Endodermal cell (in vitro differentiated cells): ENCODE results near the gene ZYX. TPM values are rescaled to one million over a fixed set of nuclear protein-coding genes. Genes with fewer than 3 reads are reported as not detected.

Experiments
- DNase-seq: peaks from one replicate; pipeline ENCODE4 v3.0.0-alpha.2; 2017
- H3K27ac ChIP-seq: 2 replicates; pipeline ENCODE4 v1.5.1; 2013; ENCODE audit warnings: mild to moderate bottlenecking, low read depth, low read length, moderate library complexity
- H3K27me3 ChIP-seq: 2 replicates; pipeline ENCODE4 v1.6.1; 2013; ENCODE audit warnings: mild to moderate bottlenecking, low read length, moderate library complexity; ENCODE audit not compliant: insufficient read depth, control insufficient read depth, poor library complexity, severe bottlenecking
- H3K36me3 ChIP-seq: 2 replicates; pipeline ENCODE4 v1.7.0; 2013; ENCODE audit warnings: mild to moderate bottlenecking, low read length, moderate library complexity; ENCODE audit not compliant: control insufficient read depth, insufficient read depth
- H3K4me1 ChIP-seq: one replicate; pipeline ENCODE4 v1.7.0; 2013; ENCODE audit warnings: low read length; ENCODE audit not compliant: control insufficient read depth, insufficient read depth
- H3K4me3 ChIP-seq: 2 replicates; pipeline ENCODE4 v1.5.1; 2013; ENCODE audit warnings: mild to moderate bottlenecking, low read length, moderate library complexity
- H3K9ac ChIP-seq: 2 replicates; pipeline ENCODE4 v1.6.1; 2013; ENCODE audit warnings: mild to moderate bottlenecking, low read length, moderate library complexity; ENCODE audit not compliant: poor library complexity, severe bottlenecking; ENCODE audit errors: extremely low read depth
- H3K9me3 ChIP-seq: 2 replicates; pipeline ENCODE4 v1.6.1; 2013; ENCODE audit warnings: mild to moderate bottlenecking, low read length, moderate library complexity; ENCODE audit not compliant: control insufficient read depth
- H3K27ac Mint-ChIP-seq: 2 replicates; pipeline ENCODE4 v1.8.0; 2020; ENCODE audit warnings: mixed read lengths
- H3K27me3 Mint-ChIP-seq: 2 replicates; pipeline ENCODE4 v1.8.0; 2021; ENCODE audit warnings: mild to moderate bottlenecking, mixed read lengths; ENCODE audit not compliant: insufficient read depth
- H3K36me3 Mint-ChIP-seq: 2 replicates; pipeline ENCODE4 v1.8.0; 2020; ENCODE audit warnings: low read depth, mixed read lengths
- H3K4me1 Mint-ChIP-seq: 2 replicates; pipeline ENCODE4 v1.8.0; 2020; ENCODE audit warnings: mixed read lengths
- H3K4me3 Mint-ChIP-seq: 2 replicates; pipeline ENCODE4 v1.8.0; 2020; ENCODE audit warnings: mild to moderate bottlenecking, moderate library complexity, mixed read lengths
- H3K9me3 Mint-ChIP-seq: 2 replicates; pipeline ENCODE4 v1.8.0; 2020; ENCODE audit warnings: mild to moderate bottlenecking, mixed read lengths
- WGBS, 2 experiments: methylation state at CpG; one replicate each; pipeline versions ENCODE4 v1.1.5 to v1.1.7; 2013; ENCODE audit warnings: missing lambda C conversion rate in 2 of 2, mixed read lengths in 1 of 2; ENCODE audit not compliant: insufficient coverage in 1 of 2, insufficient read length in 1 of 2; 5-methylcytosine and 5-hydroxymethylcytosine counted together
- total RNA-seq, 2 donors: library from RNA; stranded (reverse); fragmentation: NEBNext Ultra II Directional in 1 of 2; extraction: Animal tissue kit (Norgen Biotek cat#: 25700) in 1 of 2; gene quantifications; 2 replicates in 1 of 2; 3 replicates in 1 of 2; pipeline ENCODE4 v1.2.1, GENCODE V29; 2021
- TF ChIP-seq, protein P1 (sequence below): fragments of 200-600 bp; sonication (generic); conservative IDR thresholded peaks from 2 replicates; pipeline ENCODE4 v1.5.0; 2021; ENCODE audit warnings: antibody characterized with exemption, mild to moderate bottlenecking

Gene ZYX
- total RNA-seq, 2 donors from 2014 or later, result 127 to 161 TPM

GRCh38 chr7:143356414-143357050 is 24.6 kb upstream of the ZYX start:
- Histone ChIP-seq H3K27ac (no peak overlapping the region), H3K27me3 (peaks cover 23% of the 10 kb centered on the region), H3K9me3 (no peaks in the 10 kb centered on the region), H3K36me3 (no peaks in the 10 kb centered on the region), H3K4me3 (no peak overlapping the region), H3K9ac (no peak overlapping the region), H3K4me1 (no peaks in the 10 kb centered on the region)
- Mint-ChIP-seq H3K27me3 (peaks cover 32% of the 10 kb centered on the region), H3K27ac (no peak overlapping the region), H3K9me3 (no peaks in the 10 kb centered on the region), H3K36me3 (no peaks in the 10 kb centered on the region), H3K4me1 (peaks cover 3% of the 10 kb centered on the region), H3K4me3 (no peak overlapping the region)
- peak; percentile 29 for DNase-seq
- TF ChIP-seq, protein P1, sequence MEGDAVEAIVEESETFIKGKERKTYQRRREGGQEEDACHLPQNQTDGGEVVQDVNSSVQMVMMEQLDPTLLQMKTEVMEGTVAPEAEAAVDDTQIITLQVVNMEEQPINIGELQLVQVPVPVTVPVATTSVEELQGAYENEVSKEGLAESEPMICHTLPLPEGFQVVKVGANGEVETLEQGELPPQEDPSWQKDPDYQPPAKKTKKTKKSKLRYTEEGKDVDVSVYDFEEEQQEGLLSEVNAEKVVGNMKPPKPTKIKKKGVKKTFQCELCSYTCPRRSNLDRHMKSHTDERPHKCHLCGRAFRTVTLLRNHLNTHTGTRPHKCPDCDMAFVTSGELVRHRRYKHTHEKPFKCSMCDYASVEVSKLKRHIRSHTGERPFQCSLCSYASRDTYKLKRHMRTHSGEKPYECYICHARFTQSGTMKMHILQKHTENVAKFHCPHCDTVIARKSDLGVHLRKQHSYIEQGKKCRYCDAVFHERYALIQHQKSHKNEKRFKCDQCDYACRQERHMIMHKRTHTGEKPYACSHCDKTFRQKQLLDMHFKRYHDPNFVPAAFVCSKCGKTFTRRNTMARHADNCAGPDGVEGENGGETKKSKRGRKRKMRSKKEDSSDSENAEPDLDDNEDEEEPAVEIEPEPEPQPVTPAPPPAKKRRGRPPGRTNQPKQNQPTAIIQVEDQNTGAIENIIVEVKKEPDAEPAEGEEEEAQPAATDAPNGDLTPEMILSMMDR, result no peak
- 95 to 100% methylated on average over 5 to 13 of the region's 13 CpGs for WGBS, 2 experiments

- H3K4me3 ChIP-seq, result no peak overlapping the region
- WGBS, 2 experiments, result 95 to 99% methylated on average over 8 to 12 of the region's 12 CpGs
Observed at GRCh38 chr7:143358626-143359025, 22.5 kb upstream of the ZYX start.

DNA sequence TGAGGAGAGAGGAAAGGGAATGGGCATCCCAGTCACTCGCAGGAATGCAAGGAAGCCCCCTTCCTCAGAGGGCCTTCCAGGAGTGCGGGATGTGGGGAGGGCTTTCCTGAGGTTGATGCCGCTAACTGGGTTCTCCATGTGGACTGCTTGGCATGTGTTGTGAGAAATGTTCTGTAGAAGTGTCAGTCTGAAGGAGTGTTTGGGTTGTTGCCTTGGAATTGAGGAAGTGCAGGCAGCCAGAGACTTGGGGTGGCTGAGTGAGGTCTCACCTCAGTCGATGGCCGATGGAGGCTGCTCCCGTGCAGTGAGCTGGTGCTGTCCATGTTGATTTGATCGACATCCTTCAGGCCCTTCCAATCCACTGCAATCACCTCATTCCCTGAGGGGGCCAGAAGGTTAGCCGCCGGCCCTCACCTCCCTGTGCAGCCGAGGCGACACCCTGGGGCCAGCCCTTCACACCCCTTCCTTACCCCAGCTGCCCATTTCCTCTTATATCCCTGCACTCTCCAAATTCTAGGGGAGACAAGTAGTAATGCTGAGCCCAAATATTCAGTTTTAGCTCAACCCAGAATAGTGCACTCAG is 21.3 kb upstream of the ZYX start:
- H3K27me3 ChIP-seq, result peaks cover 54% of the 10 kb centered on the region
- H3K27ac ChIP-seq, result no peak overlapping the region
- DNase-seq, result no peak
- no peaks in the 10 kb centered on the region for H3K9me3 ChIP-seq
- H3K4me3 ChIP-seq, result no peak overlapping the region
- no peaks in the 10 kb centered on the region for H3K4me1 ChIP-seq
- H3K27me3 Mint-ChIP-seq, result peaks cover 56% of the 10 kb centered on the region
- H3K36me3 Mint-ChIP-seq, result no peaks in the 10 kb centered on the region
- WGBS, 2 experiments, result 87 to 90% methylated on average over 7 to 11 of the region's 11 CpGs
- no peak overlapping the region for H3K27ac Mint-ChIP-seq
- H3K9ac ChIP-seq, result no peak overlapping the region
- TF ChIP-seq, protein P1, result no peak
- no peaks in the 10 kb centered on the region for H3K36me3 ChIP-seq
- H3K4me3 Mint-ChIP-seq, result no peak overlapping the region
- peaks cover 3% of the 10 kb centered on the region for H3K4me1 Mint-ChIP-seq
- H3K9me3 Mint-ChIP-seq, result no peaks in the 10 kb centered on the region

More at GRCh38 chr7:143358626-143359025, 22.5 kb upstream of the ZYX start:
- TF ChIP-seq, protein P1, result no peak
- Histone ChIP-seq H3K9me3 (no peaks in the 10 kb centered on the region), H3K36me3 (no peaks in the 10 kb centered on the region), H3K9ac (no peak overlapping the region), H3K27ac (no peak overlapping the region), H3K4me1 (no peaks in the 10 kb centered on the region), H3K27me3 (peaks cover 42% of the 10 kb centered on the region)
- Mint-ChIP-seq H3K4me1 (peaks cover 3% of the 10 kb centered on the region), H3K36me3 (no peaks in the 10 kb centered on the region), H3K4me3 (no peak overlapping the region), H3K9me3 (no peaks in the 10 kb centered on the region), H3K27me3 (peaks cover 44% of the 10 kb centered on the region), H3K27ac (no peak overlapping the region)
- DNase-seq, result no peak
